GM19238 (cell line): ENCODE results near the gene SPDYC.
"Not testable (repeated sequence)": the region's sequence is repeated elsewhere in the genome, so short reads cannot be mapped to it uniquely, and the experiment has no call there.

ENCODE experiments used
- DNase-seq: peaks from one replicate; pipeline ENCODE4 v3.0.0; 2011; ENCODE audit warnings: low spot score; ENCODE audit not compliant: insufficient read length

Gene SPDYC

GRCh38 chr11:65167656-65168055 is 2.4 kb upstream of the SPDYC start:
- no peak for DNase-seq

- no peak for DNase-seq
Observed at GRCh38 chr11:65169164-65169641, 830 bp upstream of the SPDYC start.

DNA sequence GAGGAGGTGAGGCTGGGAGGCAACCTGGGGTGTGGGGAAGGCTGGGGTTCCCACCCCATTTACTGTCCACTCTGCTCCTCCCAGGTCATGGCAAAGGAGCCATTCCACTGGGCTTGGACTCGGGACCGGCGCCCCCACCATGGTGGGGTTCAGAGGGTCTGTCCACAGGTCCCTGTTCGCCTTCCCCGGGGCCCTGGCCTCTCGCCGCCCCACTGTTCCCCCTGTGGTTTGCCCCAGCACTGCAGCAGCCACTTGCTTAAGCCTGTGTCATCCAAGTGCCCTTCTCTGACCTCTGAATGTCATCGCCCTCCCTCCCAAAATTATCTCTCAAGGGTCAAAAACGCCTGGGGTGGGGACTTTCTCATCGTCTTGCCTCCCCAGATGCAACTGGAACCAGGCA is 2.6 kb downstream of the SPDYC start:
- DNase-seq: no peak

GRCh38 chr11:65174571-65175010 is 4.6 kb downstream of the SPDYC start:
- DNase-seq: not testable (repeated sequence)

GRCh38 chr11:65180877-65181568 is 11.0 kb downstream of the SPDYC start:
- peak; percentile 82 for DNase-seq

- DNase-seq: peak; percentile 77
Observed at GRCh38 chr11:65181569-65182257, 11.7 kb downstream of the SPDYC start, which contains the start of gene CAPN1. CAPN1 (plus strand) TSS chr11:65181928; CDS start chr11:65182702, 774 bp downstream.

DNA sequence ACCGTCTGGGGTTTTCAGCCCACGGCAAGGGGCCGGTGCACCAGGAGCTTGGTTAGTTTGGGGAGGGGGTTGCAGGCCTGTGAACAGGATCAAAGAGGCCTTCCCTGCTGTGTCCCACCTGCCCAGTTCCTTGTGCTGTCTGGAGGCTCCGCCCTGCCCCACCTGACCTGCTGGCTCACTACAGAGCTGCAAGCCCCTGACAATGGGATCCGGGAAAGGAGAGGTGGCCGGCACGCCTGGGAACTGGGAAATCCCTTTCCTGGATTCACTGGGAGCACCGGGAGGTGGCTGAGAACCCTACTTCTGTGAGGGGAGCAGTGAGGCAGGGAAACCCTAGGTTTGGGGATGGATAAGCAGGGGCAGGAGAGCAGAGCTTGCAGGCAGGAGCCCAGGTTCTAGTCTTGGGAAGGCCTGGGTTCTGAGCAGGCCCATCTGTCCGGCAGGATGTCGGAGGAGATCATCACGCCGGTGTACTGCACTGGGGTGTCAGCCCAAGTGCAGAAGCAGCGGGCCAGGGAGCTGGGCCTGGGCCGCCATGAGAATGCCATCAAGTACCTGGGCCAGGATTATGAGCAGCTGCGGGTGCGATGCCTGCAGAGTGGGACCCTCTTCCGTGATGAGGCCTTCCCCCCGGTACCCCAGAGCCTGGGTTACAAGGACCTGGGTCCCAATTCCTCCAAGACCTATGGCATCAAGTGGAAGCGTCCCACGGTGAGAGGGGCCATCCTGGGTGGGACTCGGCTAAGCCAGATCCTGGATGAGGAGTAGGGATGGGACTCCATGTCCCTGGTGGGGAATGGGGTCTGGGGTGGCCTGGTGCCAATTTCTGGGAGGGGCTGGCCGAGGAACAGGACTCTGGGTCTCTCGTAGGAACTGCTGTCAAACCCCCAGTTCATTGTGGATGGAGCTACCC is 12.5 kb downstream of the SPDYC start:
- DNase-seq: no peak

GRCh38 chr11:65183201-65183891 is 13.3 kb downstream of the SPDYC start:
- DNase-seq: no peak

- no peak for DNase-seq
Observed at GRCh38 chr11:65184146-65184545, 14.1 kb downstream of the SPDYC start.

DNA sequence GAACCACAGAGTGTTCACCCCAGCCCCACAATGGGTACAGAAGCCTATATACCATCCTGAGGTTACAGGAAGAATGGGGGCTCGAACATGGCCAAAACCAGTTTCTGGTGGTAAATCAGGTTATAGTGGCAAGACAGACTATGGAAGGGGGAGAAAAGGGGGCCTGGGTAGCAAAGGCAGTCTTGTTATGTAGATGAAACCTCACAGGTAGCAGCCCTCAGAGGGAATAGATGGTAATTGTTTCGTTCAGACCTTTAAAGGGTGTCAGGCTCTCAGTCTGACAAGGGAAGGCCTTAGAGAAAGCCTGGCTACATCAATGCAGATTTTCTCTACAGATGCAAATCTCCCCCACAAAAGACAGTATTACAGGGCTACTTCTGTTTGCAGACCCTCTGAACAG is 15.1 kb downstream of the SPDYC start:
- no peak for DNase-seq

DNA sequence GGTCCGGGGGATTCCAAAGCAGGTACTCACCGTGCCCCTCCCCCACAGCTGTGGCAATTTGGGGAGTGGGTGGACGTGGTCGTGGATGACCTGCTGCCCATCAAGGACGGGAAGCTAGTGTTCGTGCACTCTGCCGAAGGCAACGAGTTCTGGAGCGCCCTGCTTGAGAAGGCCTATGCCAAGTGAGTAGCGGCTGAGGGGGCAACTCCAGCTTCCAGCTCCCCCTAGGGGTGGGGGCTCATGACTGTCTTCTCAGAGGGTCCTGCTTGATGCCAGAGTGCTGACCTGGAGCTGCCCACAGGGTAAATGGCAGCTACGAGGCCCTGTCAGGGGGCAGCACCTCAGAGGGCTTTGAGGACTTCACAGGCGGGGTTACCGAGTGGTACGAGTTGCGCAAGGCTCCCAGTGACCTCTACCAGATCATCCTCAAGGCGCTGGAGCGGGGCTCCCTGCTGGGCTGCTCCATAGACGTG is 15.9 kb downstream of the SPDYC start:
- no peak for DNase-seq

- no peak for DNase-seq
Observed at GRCh38 chr11:65186701-65187100, 16.7 kb downstream of the SPDYC start.

GRCh38 chr11:65187146-65187675 is 17.2 kb downstream of the SPDYC start:
- DNase-seq: no peak

DNA sequence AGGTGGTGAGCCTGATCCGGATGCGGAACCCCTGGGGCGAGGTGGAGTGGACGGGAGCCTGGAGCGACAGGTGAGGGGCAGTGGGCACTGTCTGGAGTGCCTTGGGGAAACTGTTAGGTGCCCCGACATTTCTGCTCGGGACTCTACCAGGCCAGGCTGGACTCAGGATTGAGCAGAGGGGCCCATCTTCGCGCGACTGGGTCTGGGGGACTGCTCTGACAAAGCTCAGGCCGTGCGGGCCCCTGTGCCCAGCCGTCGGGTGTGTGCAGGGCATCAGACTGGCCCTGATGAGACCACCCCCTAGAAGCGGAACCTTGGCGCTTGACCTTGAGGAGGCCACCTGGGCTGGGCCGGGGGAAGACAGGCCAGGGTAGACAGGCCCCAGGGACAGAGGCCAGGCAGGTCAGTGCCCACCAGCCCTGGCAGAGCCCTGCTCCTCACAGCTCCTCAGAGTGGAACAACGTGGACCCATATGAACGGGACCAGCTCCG is 18.0 kb downstream of the SPDYC start:
- DNase-seq: no peak

- DNase-seq: no peak
Observed at GRCh38 chr11:65188486-65188885, 18.5 kb downstream of the SPDYC start.

DNA sequence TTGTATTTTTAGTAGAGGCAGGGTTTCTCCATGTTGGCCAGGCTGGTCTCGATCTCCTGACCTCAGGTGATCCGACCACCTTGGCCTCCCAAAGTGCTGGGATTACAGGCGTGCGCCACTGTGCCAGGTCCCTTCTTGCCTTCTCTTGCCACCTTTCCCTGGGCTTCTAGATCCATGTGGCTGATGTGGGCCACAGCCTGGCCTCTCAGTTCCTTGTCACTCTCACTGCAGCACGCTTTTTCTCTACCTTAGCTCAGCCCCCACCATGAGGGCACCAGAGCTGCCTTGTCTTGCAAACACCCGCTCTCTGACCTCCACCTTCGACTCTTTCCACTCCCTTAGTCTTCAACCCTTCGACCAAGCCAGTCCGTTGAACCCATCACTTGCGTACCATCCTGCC is 19.2 kb downstream of the SPDYC start:
- DNase-seq: no peak

DNA sequence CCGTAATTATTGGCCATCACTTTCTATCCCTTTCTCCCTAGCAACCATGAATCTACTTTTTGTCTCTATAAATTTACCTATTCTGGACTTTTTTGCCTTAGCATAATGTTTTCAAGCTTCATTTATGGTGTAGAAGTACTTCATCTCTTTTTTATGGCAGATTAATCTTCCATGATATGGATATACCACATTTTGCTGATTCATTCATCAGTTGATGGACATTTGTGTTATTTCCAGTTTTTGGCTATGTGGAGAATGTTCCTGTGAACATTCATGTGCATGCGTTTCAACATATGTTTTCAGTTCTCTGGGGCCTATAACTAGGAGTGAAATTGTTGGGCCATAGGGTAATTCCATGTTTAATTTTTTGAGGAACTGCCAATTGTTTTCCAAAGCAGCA is 24.5 kb downstream of the SPDYC start:
- DNase-seq: no peak

- no peak for DNase-seq
Observed at GRCh38 chr11:65204143-65204542, 34.1 kb downstream of the SPDYC start.

- DNase-seq: peak; percentile 71
Observed at GRCh38 chr11:65204646-65205601, 34.9 kb downstream of the SPDYC start.
